GM23338 (cell line): ENCODE data around the gene MORC3. TPM values are rescaled to one million over a fixed set of nuclear protein-coding genes. Genes with fewer than 3 reads are reported as not detected.

Experiments
- ATAC-seq: fragments of 200-7000 bp; cut with Tn5 transposase; 3 replicates; pipeline ENCODE4 v1.9.1; 2020
- DNase-seq: peaks from one replicate; pipeline ENCODE4 v3.0.0-alpha.2; 2015; ENCODE audit warnings: low spot score
- H2AFZ ChIP-seq: fragments of 200-600 bp; sonication (generic); 2 replicates; pipeline ENCODE4 v1.8.0; 2016; ENCODE audit warnings: antibody characterized with exemption, mild to moderate bottlenecking, moderate library complexity
- H3F3A ChIP-seq: fragments of 200-600 bp; sonication (generic); replicated peaks from 2 replicates; pipeline ENCODE4 v1.8.0; 2017; ENCODE audit warnings: antibody characterized with exemption, mixed run types, low read depth
- H3K27ac ChIP-seq: fragments of 200-600 bp; sonication (generic); 2 replicates; pipeline ENCODE4 v1.6.1; 2016; ENCODE audit warnings: low read depth
- H3K27me3 ChIP-seq: fragments of 200-600 bp; sonication (generic); 2 replicates; pipeline ENCODE4 v1.8.0; 2016; ENCODE audit warnings: mild to moderate bottlenecking, mixed run types, moderate library complexity; ENCODE audit not compliant: insufficient read depth
- H3K36me3 ChIP-seq: fragments of 200-600 bp; sonication (generic); 2 replicates; pipeline ENCODE4 v1.8.0; 2016; ENCODE audit warnings: mild to moderate bottlenecking; ENCODE audit not compliant: insufficient read depth
- H3K4me1 ChIP-seq: fragments of 200-600 bp; sonication (generic); 2 replicates; pipeline ENCODE4 v1.8.0; 2016; ENCODE audit warnings: mild to moderate bottlenecking, moderate library complexity; ENCODE audit not compliant: insufficient read depth
- H3K4me2 ChIP-seq: fragments of 200-600 bp; sonication (generic); 2 replicates; pipeline ENCODE4 v1.7.1; 2017; ENCODE audit warnings: mixed run types
- H3K4me3 ChIP-seq: fragments of 200-600 bp; sonication (generic); 2 replicates; pipeline ENCODE4 v1.6.1; 2016; ENCODE audit warnings: mixed run types
- H3K79me2 ChIP-seq: fragments of 200-600 bp; sonication (generic); replicated peaks from 2 replicates; pipeline ENCODE4 v1.8.0; 2017; ENCODE audit warnings: mild to moderate bottlenecking; ENCODE audit not compliant: insufficient read depth
- H3K9me2 ChIP-seq: fragments of 200-600 bp; sonication (generic); 2 replicates; pipeline ENCODE4 v1.8.0; 2017; ENCODE audit not compliant: insufficient read depth
- H4K20me1 ChIP-seq: fragments of 200-600 bp; sonication (generic); replicated peaks from 2 replicates; pipeline ENCODE4 v1.8.0; 2017; ENCODE audit warnings: mild to moderate bottlenecking; ENCODE audit not compliant: insufficient read depth
- H3K27ac Mint-ChIP-seq: 2 replicates; pipeline ENCODE4 v1.8.0; 2020; ENCODE audit warnings: inconsistent platforms, mild to moderate bottlenecking, moderate library complexity, mixed read lengths
- H3K27me3 Mint-ChIP-seq: 3 replicates; pipeline ENCODE4 v1.8.0; 2022; ENCODE audit warnings: low read depth, mild to moderate bottlenecking, moderate library complexity, mixed read lengths, inconsistent platforms; ENCODE audit not compliant: insufficient read depth, poor library complexity
- H3K36me3 Mint-ChIP-seq: 3 replicates; pipeline ENCODE4 v1.8.0; 2021; ENCODE audit warnings: low read depth, mild to moderate bottlenecking, inconsistent platforms, moderate library complexity, mixed read lengths
- H3K4me1 Mint-ChIP-seq: 3 replicates; pipeline ENCODE4 v1.8.0; 2020; ENCODE audit warnings: mild to moderate bottlenecking, inconsistent platforms, mixed read lengths
- H3K4me3 Mint-ChIP-seq: 3 replicates; pipeline ENCODE4 v1.8.0; 2021; ENCODE audit warnings: moderate library complexity, mild to moderate bottlenecking, inconsistent platforms, mixed read lengths
- H3K9me3 Mint-ChIP-seq: 3 replicates; pipeline ENCODE4 v1.8.0; 2020; ENCODE audit warnings: moderate library complexity, mild to moderate bottlenecking, inconsistent platforms, mixed read lengths
- CREB1 ChIP-seq: fragments of 250-450 bp; sonication (Bioruptor Pico); IDR thresholded peaks from 2 replicates; pipeline ENCODE4 v1.5.0; 2020; ENCODE audit warnings: low read depth, mild to moderate bottlenecking, moderate library complexity
- CTCF ChIP-seq, 2 experiments: fragments of 200-600 bp in 1 of 2; sonication (generic) in 1 of 2; conservative IDR thresholded peaks; 2 replicates each; pipeline versions ENCODE4 v1.5.1 to v1.6.1; 2016 to 2017; ENCODE audit warnings: antibody characterized with exemption in 2 of 2, low read depth in 2 of 2, mild to moderate bottlenecking in 2 of 2, moderate library complexity in 1 of 2
- ETS1 ChIP-seq: IDR thresholded peaks from 2 replicates; pipeline ENCODE4 v1.6.1; 2016; ENCODE audit warnings: antibody characterized with exemption
- EZH2 ChIP-seq: fragments of 200-600 bp; sonication (generic); IDR thresholded peaks from one replicate; pipeline ENCODE4 v1.8.0; 2017; ENCODE audit warnings: antibody characterized with exemption, mild to moderate bottlenecking, low read depth; ENCODE audit not compliant: unreplicated experiment
- EZH2phosphoT487 ChIP-seq: fragments of 200-600 bp; sonication (generic); IDR thresholded peaks from one replicate; pipeline ENCODE4 v1.8.1; 2018; ENCODE audit warnings: antibody characterized with exemption; ENCODE audit not compliant: unreplicated experiment
- JUNB ChIP-seq: IDR thresholded peaks from one replicate; pipeline ENCODE4 v1.6.1; 2016; ENCODE audit warnings: antibody characterized with exemption; ENCODE audit not compliant: unreplicated experiment
- NANOG ChIP-seq: IDR thresholded peaks from 2 replicates; pipeline ENCODE4 v1.6.1; 2016; ENCODE audit warnings: antibody characterized with exemption, borderline replicate concordance
- POLR2AphosphoS5 ChIP-seq: IDR thresholded peaks from 2 replicates; pipeline ENCODE4 v1.6.1; 2016; ENCODE audit warnings: antibody characterized with exemption, low read depth
- REST ChIP-seq: IDR thresholded peaks from one replicate; pipeline ENCODE4 v1.6.1; 2018; ENCODE audit warnings: antibody characterized with exemption; ENCODE audit not compliant: unreplicated experiment
- STAT1 ChIP-seq: IDR thresholded peaks from one replicate; pipeline ENCODE4 v1.6.1; 2016; ENCODE audit warnings: antibody characterized with exemption; ENCODE audit not compliant: unreplicated experiment
- ZNF114 ChIP-seq: fragments of 250-450 bp; sonication (Bioruptor Pico); IDR thresholded peaks from 2 replicates; pipeline ENCODE4 v1.5.0; 2020; ENCODE audit warnings: mild to moderate bottlenecking, moderate library complexity
- ZNF331 ChIP-seq: fragments of 250-450 bp; sonication (Bioruptor Pico); IDR thresholded peaks from 2 replicates; pipeline ENCODE4 v1.5.0; 2020; ENCODE audit warnings: low read depth, mild to moderate bottlenecking, moderate library complexity
- ZNF462 ChIP-seq: fragments of 250-450 bp; sonication (Bioruptor Pico); IDR thresholded peaks from 2 replicates; pipeline ENCODE4 v1.5.0; 2020; ENCODE audit warnings: mild to moderate bottlenecking, moderate library complexity
- polyA plus RNA-seq: library from polyadenylated mRNA; unstranded; fragments of >200 nt; fragmentation: Nextera tagmentation; extraction: Ambion mirVana; gene quantifications from 2 replicates; pipeline ENCODE4 v1.2.1, GENCODE V29; 2016
- total RNA-seq: library from RNA; depleted of rRNA; stranded (reverse); fragments of >200 nt; shearing (Covaris generic); gene quantifications from 2 replicates; pipeline ENCODE4 v1.2.3, GENCODE V29; 2014

MORC3 gene
- total and polyA plus RNA-seq, 2 experiments from 2014 or later, result 11.5 to 25.4 TPM

- Mint-ChIP-seq H3K36me3 (peaks cover 55% of the 10 kb centered on the region), H3K4me3 (no peak overlapping the region), H3K9me3 (no peaks in the 10 kb centered on the region), H3K4me1 (no peaks in the 10 kb centered on the region), H3K27me3 (peaks cover 4% of the 10 kb centered on the region), H3K27ac (no peak overlapping the region)
- Histone ChIP-seq H3K27ac (no peak overlapping the region), H3K79me2 (no peaks in the 10 kb centered on the region), H3K9me2 (no peaks in the 10 kb centered on the region), H2AFZ (no peak overlapping the region), H3F3A (no peaks in the 10 kb centered on the region), H3K27me3 (no peaks in the 10 kb centered on the region), H4K20me1 (peaks cover 7% of the 10 kb centered on the region; the same call in 1 of the 2 replicates), H3K4me1 (no peaks in the 10 kb centered on the region), H3K36me3 (peaks cover 1% of the 10 kb centered on the region; the same call in 1 of the 2 replicates), H3K4me2 (no peak overlapping the region), H3K4me3 (no peak overlapping the region)
- no peak for ATAC-seq
- TF ChIP-seq CREB1 (CRISPR knock-in tag) (no peak), ZNF462 (no peak), ETS1 (no peak), ZNF331 (CRISPR knock-in tag) (no peak), NANOG (no peak), EZH2 (no peak), JUNB (no peak), ZNF114 (CRISPR knock-in tag) (no peak), CTCF (conservative IDR thresholded peaks at IDR 0.05; ENCODE audit: low read depth in 2 of 2) (no peak), REST (no peak), POLR2AphosphoS5 (no peak), EZH2phosphoT487 (no peak), STAT1 (no peak)
- DNase-seq, result no peak
These were observed 83.7 kb downstream of the MORC3 start for GRCh38 chr21:36403713-36404112.
